ENCODE measurements around the gene IL10. TPM values are rescaled to one million over a fixed set of nuclear protein-coding genes. Genes with fewer than 3 reads are reported as not detected.
A peak's percentile ranks its signal among the peaks of the same experiment; 100 is the strongest.

IL10 gene
- polyA plus RNA-seq, 3 donors = 4.1 to 68.1 (median 7.8) TPM

DNA sequence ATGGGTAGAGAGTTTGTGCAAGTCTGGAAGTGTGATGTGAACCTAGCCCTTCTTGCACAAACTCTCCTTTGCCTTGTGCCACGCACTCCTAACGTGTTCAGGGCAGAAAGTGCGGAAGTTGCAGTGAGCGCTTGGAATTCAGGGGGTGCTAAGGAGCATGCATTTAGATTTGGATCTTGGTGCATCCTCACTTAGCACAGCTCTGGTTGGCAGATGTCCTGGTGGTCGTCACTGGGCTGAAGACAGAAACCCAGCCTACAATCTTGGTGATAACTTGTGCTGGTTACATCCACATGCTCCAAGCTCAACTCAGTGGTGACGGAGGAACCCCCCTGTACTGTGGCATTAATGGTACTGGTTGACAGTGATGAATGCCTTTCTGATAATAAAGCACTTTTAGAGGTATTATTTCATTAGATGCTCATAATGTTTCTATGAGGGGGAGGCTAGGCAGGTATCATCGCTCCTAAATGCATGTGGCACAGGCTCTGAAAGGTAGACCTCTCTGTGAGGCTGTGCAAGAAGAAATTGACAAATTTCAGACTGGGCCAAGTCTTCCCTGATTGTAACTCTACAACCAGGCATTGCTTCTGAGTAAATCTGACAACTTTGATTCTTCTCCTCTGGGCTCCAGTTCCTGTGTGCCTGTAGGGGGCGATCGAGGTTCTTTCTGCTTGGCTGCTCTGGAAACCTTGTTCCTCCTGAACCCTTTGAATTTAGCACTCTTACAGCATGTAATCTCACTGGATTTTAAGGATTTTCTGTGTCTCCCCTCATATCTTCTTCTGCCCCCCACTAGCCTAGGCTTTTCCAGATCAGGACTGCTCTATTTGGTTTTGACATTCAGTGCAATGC lies 47.0 kb downstream of the IL10 start:
- H4K20me1 ChIP-seq (ENCODE audit: insufficient read depth, low read length) = peaks cover 100% of the 10 kb centered on the region
- TF ChIP-seq, protein P1, sequence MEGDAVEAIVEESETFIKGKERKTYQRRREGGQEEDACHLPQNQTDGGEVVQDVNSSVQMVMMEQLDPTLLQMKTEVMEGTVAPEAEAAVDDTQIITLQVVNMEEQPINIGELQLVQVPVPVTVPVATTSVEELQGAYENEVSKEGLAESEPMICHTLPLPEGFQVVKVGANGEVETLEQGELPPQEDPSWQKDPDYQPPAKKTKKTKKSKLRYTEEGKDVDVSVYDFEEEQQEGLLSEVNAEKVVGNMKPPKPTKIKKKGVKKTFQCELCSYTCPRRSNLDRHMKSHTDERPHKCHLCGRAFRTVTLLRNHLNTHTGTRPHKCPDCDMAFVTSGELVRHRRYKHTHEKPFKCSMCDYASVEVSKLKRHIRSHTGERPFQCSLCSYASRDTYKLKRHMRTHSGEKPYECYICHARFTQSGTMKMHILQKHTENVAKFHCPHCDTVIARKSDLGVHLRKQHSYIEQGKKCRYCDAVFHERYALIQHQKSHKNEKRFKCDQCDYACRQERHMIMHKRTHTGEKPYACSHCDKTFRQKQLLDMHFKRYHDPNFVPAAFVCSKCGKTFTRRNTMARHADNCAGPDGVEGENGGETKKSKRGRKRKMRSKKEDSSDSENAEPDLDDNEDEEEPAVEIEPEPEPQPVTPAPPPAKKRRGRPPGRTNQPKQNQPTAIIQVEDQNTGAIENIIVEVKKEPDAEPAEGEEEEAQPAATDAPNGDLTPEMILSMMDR (IDR thresholded peaks at IDR 0.05) = no peak
- WGBS (ENCODE audit: insufficient coverage) = 90% methylated on average over 2 of the region's 9 CpGs
- intact Hi-C loops (cut with micrococcal nuclease) = loop anchor here in 1 of 2 donors (5.0 kb wide), 1 partner anchor 187 kb away; no protein-coding TSS in a partner anchor
- H3K4me3 Mint-ChIP-seq = no peak overlapping the region
- peak; percentile 44 to 58 (median 50) for DNase-seq
- no peak overlapping the region for H3K4me2 ChIP-seq (replicated peaks; ENCODE audit: extremely low read depth, low read length, poor library complexity, severe bottlenecking)
- no peak overlapping the region for H3K9ac ChIP-seq (ENCODE audit: insufficient read depth, low read length, poor library complexity, severe bottlenecking)
- H3K27ac ChIP-seq (ENCODE audit: low read depth in 1 of 2, low read length in 2 of 2) = no peak overlapping the region
- no peak overlapping the region for H3K4me3 ChIP-seq (replicated peaks in 1 of 3; ENCODE audit: low read depth in 2 of 3, low read length in 3 of 3)
- peaks cover 18% of the 10 kb centered on the region in 2 donors for H3K36me3 ChIP-seq (replicated peaks in 1 of 2; ENCODE audit: control insufficient read depth in 1 of 2, insufficient read depth in 2 of 2, low read length in 2 of 2)
- H3K36me3 Mint-ChIP-seq = peaks cover 22 to 24% of the 10 kb centered on the region in 2 donors
- H3K79me2 ChIP-seq (ENCODE audit: insufficient read depth, low read length) = peaks cover 95% of the 10 kb centered on the region
- peaks cover 74% of the 10 kb centered on the region for H3K4me1 Mint-ChIP-seq
- no peaks in the 10 kb centered on the region for H3K27me3 ChIP-seq (ENCODE audit: control insufficient read depth in 2 of 2, insufficient read depth in 2 of 2, low read length in 2 of 2)
- H3K9me3 Mint-ChIP-seq = no peaks in the 10 kb centered on the region
- peak overlapping the region in 4 of 7 donors; percentile 12 to 67 (median 49) for H3K27ac Mint-ChIP-seq
- peaks cover 0 to 5% (median 4%) of the 10 kb centered on the region in 3 donors for H3K27me3 Mint-ChIP-seq (ENCODE audit: low read depth in 3 of 3)
- no peaks in the 10 kb centered on the region for H3K9me3 ChIP-seq (replicated peaks in 1 of 2; ENCODE audit: control insufficient read depth in 1 of 2, insufficient read depth in 1 of 2, low read length in 2 of 2)
- H2AFZ ChIP-seq (ENCODE audit: insufficient read depth, low read depth, low read length, poor library complexity, severe bottlenecking) = no peak overlapping the region
- peaks cover 32 to 54% of the 10 kb centered on the region in 2 donors for H3K4me1 ChIP-seq (ENCODE audit: control insufficient read depth in 1 of 2, insufficient read depth in 2 of 2, low read length in 2 of 2)

DNA sequence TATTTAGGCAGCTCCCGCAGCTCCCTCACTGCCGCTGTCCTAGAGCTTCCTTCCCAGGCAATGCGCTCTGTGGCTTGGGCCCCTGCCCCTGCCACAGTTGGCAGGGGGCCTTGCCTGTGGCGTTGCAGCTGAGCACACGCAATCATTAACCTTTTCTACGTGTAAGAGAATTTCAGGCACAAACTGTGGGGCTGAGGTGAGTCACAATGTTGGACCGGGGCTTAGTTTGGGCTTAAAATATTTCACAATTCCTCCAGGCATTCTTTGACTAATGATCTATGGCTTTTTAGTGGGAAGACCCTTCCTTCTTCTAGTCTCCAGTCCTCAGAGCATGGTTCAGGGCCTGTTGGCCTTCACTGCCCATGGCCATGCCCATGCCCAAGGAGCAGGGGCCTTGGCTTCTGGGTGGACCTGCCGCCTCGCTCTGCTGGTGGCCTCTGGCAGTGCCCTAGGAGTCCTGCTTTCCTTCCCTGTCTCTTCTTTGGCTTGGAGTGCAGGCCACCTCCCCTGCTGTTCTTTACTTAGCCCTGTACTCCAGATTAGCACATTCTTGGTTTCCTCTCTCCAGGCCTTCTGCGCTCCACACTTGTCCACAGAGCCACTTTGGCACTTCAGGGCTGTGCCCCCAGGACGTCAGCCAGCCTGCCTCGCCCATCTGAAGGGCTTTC lies 48.4 kb downstream of the IL10 start:
- WGBS (ENCODE audit: insufficient coverage) = 44% methylated on average over 7 of the region's 12 CpGs
- no peak overlapping the region for H3K4me3 ChIP-seq (replicated peaks in 1 of 3; ENCODE audit: low read depth in 2 of 3, low read length in 3 of 3)
- peak in 2 of 3 donors; percentile 25 to 72 for DNase-seq
- intact Hi-C loops (cut with micrococcal nuclease) = no loop called here
- no peak overlapping the region for H3K27ac ChIP-seq (ENCODE audit: low read depth in 1 of 2, low read length in 2 of 2)
- no peaks in the 10 kb centered on the region for H3K9me3 ChIP-seq (replicated peaks in 1 of 2; ENCODE audit: control insufficient read depth in 1 of 2, insufficient read depth in 1 of 2, low read length in 2 of 2)
- peaks cover 32 to 54% of the 10 kb centered on the region in 2 donors for H3K4me1 ChIP-seq (ENCODE audit: control insufficient read depth in 1 of 2, insufficient read depth in 2 of 2, low read length in 2 of 2)
- H3K4me1 Mint-ChIP-seq = peaks cover 78% of the 10 kb centered on the region
- H4K20me1 ChIP-seq (ENCODE audit: insufficient read depth, low read length) = peaks cover 100% of the 10 kb centered on the region
- H3K9ac ChIP-seq (ENCODE audit: insufficient read depth, low read length, poor library complexity, severe bottlenecking) = no peak overlapping the region
- TF ChIP-seq, protein P1 (IDR thresholded peaks at IDR 0.05) = no peak
- peak overlapping the region in 3 of 7 donors; percentile 9 to 76 (median 32) for H3K27ac Mint-ChIP-seq
- H3K36me3 ChIP-seq (replicated peaks in 1 of 2; ENCODE audit: control insufficient read depth in 1 of 2, insufficient read depth in 2 of 2, low read length in 2 of 2) = peaks cover 4% of the 10 kb centered on the region in 2 donors
- no peak overlapping the region for H2AFZ ChIP-seq (ENCODE audit: insufficient read depth, low read depth, low read length, poor library complexity, severe bottlenecking)
- H3K27me3 ChIP-seq (ENCODE audit: control insufficient read depth in 2 of 2, insufficient read depth in 2 of 2, low read length in 2 of 2) = no peaks in the 10 kb centered on the region
- peaks cover 100% of the 10 kb centered on the region for H3K79me2 ChIP-seq (ENCODE audit: insufficient read depth, low read length)
- H3K4me3 Mint-ChIP-seq = no peak overlapping the region
- peaks cover 10 to 13% of the 10 kb centered on the region in 2 donors for H3K36me3 Mint-ChIP-seq
- H3K4me2 ChIP-seq (replicated peaks; ENCODE audit: extremely low read depth, low read length, poor library complexity, severe bottlenecking) = no peak overlapping the region
- H3K9me3 Mint-ChIP-seq = no peaks in the 10 kb centered on the region
- H3K27me3 Mint-ChIP-seq (ENCODE audit: low read depth in 3 of 3) = peaks cover 0 to 5% (median 3%) of the 10 kb centered on the region in 3 donors
